HL-60 (cell line): ENCODE measurements around the gene CLDN7.

Experiments
- CTCF ChIP-seq: IDR thresholded peaks from one replicate; pipeline ENCODE4 v1.5.1; 2011; ENCODE audit warnings: low read length, control low read depth, inconsistent platforms; ENCODE audit not compliant: insufficient read depth
- GABPA ChIP-seq: IDR thresholded peaks from 2 replicates; pipeline ENCODE4 v1.6.1; 2012; ENCODE audit warnings: low read depth
- POLR2AphosphoS5 ChIP-seq: IDR thresholded peaks from 2 replicates; pipeline ENCODE4 v1.6.1; 2012; ENCODE audit warnings: low read depth
- SPI1 ChIP-seq: IDR thresholded peaks from 2 replicates; pipeline ENCODE4 v1.6.1; 2012; ENCODE audit warnings: low read depth, mild to moderate bottlenecking, borderline replicate concordance
- TF ChIP-seq, protein P1 (sequence below): IDR thresholded peaks from 2 replicates; pipeline ENCODE4 v1.6.1; 2012; ENCODE audit warnings: low read depth; ENCODE audit not compliant: insufficient replicate concordance

DNA sequence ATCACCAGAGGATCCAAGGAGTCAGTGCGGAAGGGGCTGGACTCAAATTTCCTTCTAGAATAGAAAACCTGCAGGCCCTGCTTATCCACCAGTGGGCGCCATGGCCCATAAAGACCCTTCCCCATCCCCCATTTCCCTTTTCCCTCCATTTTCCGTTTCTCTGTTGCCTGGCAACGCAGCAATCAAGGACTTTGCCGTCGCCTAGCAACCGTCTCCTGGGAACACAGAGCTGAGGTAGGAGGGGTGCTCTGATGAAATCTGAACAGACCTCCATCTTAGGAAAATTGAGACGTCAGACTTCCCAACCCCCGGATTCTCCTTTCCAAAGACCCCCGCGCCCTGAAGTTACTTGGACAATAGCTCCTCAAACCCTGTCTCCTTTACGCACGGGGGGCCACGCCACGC lies 48.4 kb downstream of the CLDN7 start:
- no peak for TF ChIP-seq CTCF
- TF ChIP-seq POLR2AphosphoS5 = no peak
- TF ChIP-seq GABPA = no peak
- TF ChIP-seq, protein P1, sequence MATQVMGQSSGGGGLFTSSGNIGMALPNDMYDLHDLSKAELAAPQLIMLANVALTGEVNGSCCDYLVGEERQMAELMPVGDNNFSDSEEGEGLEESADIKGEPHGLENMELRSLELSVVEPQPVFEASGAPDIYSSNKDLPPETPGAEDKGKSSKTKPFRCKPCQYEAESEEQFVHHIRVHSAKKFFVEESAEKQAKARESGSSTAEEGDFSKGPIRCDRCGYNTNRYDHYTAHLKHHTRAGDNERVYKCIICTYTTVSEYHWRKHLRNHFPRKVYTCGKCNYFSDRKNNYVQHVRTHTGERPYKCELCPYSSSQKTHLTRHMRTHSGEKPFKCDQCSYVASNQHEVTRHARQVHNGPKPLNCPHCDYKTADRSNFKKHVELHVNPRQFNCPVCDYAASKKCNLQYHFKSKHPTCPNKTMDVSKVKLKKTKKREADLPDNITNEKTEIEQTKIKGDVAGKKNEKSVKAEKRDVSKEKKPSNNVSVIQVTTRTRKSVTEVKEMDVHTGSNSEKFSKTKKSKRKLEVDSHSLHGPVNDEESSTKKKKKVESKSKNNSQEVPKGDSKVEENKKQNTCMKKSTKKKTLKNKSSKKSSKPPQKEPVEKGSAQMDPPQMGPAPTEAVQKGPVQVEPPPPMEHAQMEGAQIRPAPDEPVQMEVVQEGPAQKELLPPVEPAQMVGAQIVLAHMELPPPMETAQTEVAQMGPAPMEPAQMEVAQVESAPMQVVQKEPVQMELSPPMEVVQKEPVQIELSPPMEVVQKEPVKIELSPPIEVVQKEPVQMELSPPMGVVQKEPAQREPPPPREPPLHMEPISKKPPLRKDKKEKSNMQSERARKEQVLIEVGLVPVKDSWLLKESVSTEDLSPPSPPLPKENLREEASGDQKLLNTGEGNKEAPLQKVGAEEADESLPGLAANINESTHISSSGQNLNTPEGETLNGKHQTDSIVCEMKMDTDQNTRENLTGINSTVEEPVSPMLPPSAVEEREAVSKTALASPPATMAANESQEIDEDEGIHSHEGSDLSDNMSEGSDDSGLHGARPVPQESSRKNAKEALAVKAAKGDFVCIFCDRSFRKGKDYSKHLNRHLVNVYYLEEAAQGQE = no peak
- no peak for TF ChIP-seq SPI1
